Right kidney (tissue), 1 donor: ENCODE data around the gene FAM20C.
"Not testable (repeated sequence)": the region's sequence is repeated elsewhere in the genome, so short reads cannot be mapped to it uniquely, and the experiment has no call there.

Source experiments
- DNase-seq: peaks from one replicate; pipeline ENCODE4 v3.0.0-alpha.2; 2016

FAM20C gene

DNA sequence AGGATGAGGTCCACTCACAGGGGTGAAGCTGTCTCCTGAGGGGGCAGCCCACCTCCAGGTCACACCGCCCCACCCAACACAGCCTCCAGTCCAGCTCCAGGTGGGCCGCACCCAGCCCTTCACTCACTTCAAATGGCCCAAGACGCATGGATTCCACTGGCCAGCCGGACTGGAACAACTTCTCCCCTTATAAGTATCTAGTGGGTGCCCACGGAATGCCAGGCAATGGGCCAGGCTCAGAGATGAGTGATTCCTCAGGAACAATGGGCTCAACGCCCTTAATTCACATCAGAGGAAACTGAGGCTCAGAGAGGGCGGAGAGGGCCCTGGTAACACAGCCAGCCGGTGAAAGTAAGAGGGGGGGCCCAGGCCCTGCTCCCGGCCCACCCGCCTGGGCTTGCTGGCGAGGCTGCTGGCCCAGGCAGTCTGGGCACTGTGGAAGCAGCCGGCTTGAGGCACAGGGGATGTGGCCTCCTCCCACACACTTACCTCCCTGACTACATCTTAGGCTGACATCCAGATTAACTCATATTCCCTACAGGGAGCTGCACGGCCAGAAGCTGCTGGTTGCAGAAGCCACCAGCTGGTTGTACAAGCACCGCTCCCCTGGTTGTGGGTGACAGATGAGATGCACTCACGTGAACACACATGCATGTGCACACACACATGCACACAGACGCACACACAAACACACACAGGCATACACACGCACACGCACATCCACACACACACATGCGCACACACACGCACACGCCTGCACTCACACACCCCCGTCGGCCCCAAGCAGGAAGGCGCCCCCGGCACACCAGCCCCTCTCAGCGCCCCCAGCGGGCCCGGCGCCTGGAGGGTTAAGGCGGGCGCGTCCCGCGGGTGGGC, 1.0 kb upstream of the FAM20C start:
- peak; percentile 80 for DNase-seq

- peak; percentile 64 for DNase-seq
These were observed 520 bp downstream of the FAM20C start for GRCh38 chr7:192701-193480.

- peak; percentile 68 for DNase-seq
These were observed 1.3 kb downstream of the FAM20C start for GRCh38 chr7:193481-194251.

- DNase-seq: peak; percentile 64
These were observed 2.1 kb downstream of the FAM20C start for GRCh38 chr7:194252-195009.

DNA sequence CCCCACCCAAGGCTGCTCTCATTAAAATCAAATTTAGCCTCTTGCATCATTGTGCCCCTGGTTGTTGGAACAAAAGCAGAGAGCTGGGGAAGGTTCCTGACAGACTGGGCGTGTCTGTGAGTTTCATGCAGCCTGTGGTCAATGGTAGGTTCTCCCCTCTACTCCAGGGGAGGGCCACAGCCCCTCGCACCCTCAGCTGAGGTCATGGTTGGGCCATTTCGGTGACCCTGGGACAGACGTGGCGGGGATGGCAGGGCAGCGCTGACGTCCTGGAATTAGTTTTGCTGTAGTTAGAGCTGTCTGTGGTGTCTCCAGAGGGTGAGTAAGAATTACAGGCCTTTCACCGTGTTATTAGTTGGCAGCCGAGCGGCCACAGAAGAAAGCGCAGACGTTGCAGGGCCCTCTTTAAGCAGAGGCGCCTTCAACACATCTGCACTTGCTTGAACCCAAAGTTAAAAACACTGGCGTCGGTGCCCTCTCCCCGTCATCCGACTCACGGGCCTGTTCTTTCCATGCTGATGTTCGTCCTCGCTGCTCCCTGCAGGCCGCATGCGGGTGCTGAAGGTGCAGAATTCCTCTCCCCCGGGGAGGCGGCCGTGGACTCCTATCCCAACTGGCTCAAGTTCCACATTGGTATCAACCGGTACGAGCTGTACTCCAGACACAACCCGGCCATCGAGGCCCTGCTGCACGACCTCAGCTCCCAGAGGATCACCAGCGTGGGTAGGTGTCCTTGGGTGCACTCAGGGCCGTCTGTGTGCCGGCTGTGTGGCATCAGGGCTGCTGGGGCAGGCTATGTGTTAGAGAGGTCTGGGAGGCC, 2.8 kb downstream of the FAM20C start:
- no peak for DNase-seq

DNA sequence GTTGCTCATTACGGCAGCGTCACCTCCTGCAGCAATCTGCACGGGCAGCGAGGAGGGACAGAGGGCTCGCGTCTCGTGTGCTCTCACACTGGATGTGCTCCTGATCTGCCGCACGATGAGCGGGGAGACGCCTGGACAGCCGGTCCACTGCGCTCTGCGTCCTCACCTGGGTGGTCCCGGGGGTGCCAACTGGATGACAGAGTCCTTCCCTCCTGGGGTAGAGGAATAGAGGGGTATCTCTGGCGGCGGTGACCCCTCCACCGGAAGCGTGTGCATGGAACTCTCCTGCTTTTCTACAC, 3.4 kb downstream of the FAM20C start:
- no peak for DNase-seq

GRCh38 chr7:196283-196682, 3.9 kb downstream of the FAM20C start:
- DNase-seq: no peak

GRCh38 chr7:196778-197321, 4.5 kb downstream of the FAM20C start:
- DNase-seq: no peak

GRCh38 chr7:197413-198335, 5.3 kb downstream of the FAM20C start:
- DNase-seq: no peak

GRCh38 chr7:199483-200249, 7.3 kb downstream of the FAM20C start:
- no peak for DNase-seq

DNA sequence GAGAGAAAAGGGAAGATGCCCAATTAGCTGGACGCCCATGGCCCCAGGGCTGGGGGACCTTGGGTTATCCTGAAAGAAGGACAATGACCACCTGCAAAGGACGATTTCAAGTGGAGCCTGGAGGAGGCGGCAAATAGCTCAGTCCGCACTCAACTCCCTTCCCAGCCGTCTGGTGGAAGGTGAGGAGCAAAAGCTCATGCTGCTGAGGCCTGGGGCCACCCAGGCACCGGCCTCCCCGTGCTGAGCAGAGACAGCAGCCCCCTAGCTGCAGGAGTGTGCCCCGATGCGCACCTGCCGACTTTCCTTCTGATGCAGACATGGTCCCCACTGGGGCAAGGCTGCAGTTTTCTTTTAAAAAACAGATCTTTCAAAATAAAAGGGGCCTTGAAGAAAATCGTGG, 7.9 kb downstream of the FAM20C start:
- DNase-seq: no peak

- no peak for DNase-seq
These were observed 8.3 kb downstream of the FAM20C start for GRCh38 chr7:200704-201103.

DNA sequence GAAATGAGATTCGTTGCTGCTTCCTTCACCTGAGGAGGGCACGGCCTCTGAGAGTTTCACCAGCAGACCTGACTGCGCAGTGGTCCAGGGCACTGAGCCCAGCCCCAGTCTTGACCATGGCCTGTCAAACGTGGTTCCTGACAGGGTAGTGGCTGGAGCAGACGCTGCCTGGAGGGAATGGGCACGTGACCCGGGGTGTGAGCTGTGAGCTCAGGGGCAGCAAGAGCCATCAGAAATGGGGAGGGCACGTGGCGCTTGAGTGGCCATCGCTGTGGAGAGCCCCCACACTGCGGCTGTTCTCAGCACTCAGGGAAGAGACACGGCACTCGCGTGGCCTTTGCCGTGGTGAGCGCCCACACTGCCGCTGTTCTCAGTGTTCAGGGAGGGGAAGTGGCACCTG, 12.0 kb downstream of the FAM20C start:
- no peak for DNase-seq

DNA sequence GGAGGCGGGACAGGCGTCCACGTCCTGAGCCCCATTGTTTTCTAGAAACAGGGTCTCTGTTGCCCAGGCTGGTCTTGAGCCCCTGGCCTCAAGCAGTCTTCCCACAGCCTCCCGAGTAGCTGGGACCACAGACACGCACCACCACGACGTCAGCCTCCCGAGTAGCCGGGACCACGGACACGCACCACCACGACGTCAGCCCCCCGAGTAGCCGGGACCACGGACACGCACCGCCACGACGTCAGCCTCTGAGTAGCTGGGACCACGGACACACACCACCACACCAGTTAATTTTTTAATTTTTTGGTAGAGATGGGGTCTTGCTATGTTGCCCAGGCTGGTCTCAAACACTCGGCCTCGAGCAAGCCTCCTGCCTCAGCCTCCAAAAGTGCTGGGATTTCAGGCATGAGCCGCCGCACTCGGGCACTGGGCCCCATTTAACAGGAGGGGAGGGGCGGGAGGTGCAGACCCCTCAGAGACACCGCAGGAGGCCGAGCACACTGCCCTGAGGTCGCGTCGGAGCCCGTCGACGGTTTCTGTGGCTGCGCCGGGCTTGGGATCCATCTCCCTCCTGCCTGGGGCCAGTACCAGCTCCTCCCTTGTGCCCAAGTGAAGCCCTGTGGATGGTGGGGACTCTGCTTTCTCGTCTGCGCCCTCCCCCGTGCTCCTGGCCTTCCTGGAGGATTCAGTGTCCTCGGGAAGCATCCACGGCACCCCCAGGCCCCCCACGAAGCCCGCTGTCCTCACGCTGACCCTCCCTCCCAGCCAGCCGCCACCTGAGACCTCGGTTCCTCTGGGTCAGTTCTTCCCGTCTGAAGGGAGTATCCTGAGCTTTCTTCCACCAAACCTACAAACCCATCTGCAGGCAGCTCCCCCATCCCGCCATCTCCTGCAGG, 13.0 kb downstream of the FAM20C start:
- DNase-seq: no peak

GRCh38 chr7:206351-206750, 14.0 kb downstream of the FAM20C start:
- DNase-seq: not testable (repeated sequence)

DNA sequence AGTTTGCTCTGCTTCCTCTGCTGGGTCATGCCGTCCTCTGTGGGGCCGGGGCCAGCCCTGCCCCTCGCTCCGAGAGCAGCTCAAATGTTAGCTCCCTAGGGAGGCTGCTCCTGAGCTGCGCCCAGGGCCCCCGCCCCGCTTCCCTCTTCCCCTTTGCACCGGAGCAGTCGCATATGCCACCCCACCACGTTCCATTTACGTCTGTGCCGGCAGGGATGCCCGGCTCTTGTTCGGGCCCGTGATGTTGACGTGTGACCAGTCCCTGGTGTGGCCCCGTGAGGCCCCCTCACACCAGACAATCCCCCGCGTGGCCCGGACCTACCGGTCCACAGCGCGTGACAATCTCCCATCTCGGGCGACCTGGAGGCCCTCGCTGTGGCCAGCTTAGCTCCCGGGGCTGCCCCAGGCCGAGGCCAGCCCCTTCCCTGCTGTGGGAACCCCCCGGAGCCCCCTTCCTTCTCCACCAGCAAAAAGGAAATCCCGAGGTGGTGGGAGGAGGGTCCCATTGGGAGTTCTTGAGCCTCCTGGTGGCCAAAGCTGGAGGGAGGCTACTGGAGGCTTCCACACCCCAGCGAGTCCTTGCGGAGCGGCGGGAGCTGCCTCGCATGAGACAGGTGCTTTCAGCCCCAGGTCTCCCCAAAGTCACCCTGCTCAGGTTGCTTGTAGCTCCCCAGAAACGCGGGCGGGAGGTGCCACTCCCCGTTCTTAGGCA, 15.2 kb downstream of the FAM20C start:
- no peak for DNase-seq

DNA sequence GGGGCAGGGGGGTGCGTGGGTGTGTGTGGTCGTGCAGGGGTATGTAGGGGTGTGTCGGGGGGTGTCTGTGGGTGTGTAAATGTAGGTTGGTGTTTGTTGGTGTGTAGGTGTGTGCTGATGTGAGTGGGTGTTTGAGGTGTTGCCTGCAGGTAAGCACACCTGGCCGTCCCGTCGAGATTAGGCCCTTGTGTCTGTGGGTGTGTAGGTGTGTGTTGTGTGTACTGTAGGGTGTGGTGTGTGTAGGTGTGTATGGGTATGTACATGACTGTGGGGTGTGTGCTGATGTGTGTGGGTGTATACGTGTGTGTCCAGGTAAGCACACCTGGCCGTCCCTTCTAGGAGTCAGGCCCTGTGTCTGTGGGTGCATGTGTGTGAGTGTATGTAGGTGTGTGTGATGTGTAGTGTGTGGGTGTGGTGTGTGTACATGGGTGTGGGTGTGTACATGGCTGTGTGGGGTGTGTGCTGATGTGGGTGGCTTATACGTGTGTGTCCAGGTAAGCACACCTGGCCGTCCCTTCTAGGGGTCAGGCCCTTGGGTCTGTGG, 15.8 kb downstream of the FAM20C start:
- DNase-seq: no peak
